ENCODE measurements around the gene IGSF21.

The IGSF21 gene

DNA sequence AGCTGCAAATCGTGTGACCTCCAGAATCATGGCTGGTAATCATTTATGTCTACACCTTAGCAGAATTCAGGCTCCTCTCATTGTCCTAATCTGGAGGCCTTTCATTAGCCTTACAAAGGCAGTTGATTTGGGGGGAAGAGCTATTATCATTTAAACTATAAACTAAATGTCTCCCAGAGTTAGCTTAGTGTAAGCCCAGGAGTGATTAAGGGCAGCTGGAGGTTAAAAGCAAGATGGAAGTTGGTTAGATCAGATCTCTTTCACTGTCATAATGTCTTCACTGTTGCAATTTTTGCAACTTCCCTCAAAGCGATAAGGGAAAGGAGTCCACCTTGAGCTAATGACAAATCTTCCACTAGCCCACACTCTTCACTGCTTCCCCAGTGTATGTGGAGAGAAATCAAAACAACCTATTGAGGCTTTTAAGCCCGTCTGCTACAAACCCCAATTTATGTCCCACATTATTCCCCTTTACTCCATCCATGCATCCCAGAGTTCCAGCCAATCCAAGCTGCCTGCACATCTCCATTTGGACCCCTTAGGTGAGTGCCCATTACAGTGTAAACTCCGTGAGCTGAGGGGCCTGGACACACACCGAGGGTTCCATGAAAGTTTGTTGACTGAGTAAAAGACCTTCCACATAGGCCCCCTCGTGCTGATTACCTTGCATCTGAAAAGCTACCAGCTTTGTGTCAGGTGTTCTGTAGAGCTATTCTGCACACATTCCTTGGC is 311.7 kb downstream of the IGSF21 start:
- ChIA-PET POLR2A (ENCODE audit: low non-redundant PET) (no interaction called here), CTCF (no interaction called here)
- no peak overlapping the region for H3K27ac ChIP-seq
- no peak for DNase-seq (ENCODE audit: low spot score)
- TF ChIP-seq, protein P1, sequence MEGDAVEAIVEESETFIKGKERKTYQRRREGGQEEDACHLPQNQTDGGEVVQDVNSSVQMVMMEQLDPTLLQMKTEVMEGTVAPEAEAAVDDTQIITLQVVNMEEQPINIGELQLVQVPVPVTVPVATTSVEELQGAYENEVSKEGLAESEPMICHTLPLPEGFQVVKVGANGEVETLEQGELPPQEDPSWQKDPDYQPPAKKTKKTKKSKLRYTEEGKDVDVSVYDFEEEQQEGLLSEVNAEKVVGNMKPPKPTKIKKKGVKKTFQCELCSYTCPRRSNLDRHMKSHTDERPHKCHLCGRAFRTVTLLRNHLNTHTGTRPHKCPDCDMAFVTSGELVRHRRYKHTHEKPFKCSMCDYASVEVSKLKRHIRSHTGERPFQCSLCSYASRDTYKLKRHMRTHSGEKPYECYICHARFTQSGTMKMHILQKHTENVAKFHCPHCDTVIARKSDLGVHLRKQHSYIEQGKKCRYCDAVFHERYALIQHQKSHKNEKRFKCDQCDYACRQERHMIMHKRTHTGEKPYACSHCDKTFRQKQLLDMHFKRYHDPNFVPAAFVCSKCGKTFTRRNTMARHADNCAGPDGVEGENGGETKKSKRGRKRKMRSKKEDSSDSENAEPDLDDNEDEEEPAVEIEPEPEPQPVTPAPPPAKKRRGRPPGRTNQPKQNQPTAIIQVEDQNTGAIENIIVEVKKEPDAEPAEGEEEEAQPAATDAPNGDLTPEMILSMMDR (conservative IDR thresholded peaks at IDR 0.05; ENCODE audit: low read depth) = no peak

DNA sequence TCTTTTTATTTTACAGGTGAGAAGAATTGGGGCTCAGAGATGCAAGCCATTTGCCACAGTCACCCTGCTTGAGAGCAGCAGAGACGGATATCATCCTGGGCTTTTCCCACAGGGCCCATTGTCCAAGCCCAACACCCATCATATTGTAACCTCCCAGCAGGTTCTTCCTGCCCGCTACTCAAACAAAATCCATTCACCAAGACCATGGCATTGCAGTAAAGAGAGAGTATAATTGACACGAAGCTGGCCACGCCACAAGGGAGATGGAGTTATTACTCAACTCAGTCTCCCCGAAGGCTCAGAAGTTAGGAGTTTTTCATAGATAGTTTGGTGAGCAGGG is 312.2 kb downstream of the IGSF21 start:
- CTCF ChIA-PET = no interaction called here

DNA sequence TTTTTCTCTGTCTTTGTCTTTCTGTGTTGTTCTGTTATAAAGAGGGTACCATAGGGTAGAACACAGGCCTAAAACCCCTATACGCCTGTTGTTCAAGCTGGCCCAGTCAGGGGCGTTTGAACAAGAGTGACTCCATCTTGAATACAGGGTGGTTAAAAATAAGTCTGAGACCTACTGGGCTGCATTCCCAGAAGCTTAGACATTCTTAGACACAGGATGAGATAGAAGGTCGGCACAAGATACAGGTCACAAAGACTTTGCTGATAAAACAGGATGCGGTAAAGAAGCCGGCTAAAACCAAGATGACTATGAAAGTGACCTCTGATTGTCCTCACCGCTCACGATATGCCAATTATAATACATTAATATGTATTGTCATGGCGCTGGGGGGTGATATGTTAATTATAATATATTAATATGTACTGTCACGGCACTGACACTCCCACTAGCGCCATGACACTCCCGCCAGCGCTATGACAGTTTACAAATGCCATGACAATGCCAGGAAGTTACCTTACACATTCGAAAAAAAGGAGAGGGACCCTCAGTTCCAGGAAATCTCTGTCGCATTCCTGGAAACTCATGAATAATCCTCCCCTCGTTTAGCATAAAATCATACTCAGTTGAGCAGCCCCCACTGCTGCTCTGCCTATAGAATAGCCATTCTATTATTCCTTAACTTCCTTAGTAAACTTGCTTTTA is 314.6 kb downstream of the IGSF21 start:
- no peak for DNase-seq (ENCODE audit: low spot score)
- ChIA-PET POLR2A (ENCODE audit: low non-redundant PET) (no interaction called here), CTCF (no interaction called here)
- no peak overlapping the region for H3K27ac ChIP-seq
- TF ChIP-seq, protein P1 (conservative IDR thresholded peaks at IDR 0.05; ENCODE audit: low read depth) = no peak

More for the DNA sequence above, 312.2 kb downstream of the IGSF21 start:
- H3K27ac ChIP-seq = no peak overlapping the region
- POLR2A ChIA-PET (ENCODE audit: low non-redundant PET) = no interaction called here
- TF ChIP-seq, protein P1 (conservative IDR thresholded peaks at IDR 0.05; ENCODE audit: low read depth) = no peak
- DNase-seq (ENCODE audit: low spot score) = no peak

DNA sequence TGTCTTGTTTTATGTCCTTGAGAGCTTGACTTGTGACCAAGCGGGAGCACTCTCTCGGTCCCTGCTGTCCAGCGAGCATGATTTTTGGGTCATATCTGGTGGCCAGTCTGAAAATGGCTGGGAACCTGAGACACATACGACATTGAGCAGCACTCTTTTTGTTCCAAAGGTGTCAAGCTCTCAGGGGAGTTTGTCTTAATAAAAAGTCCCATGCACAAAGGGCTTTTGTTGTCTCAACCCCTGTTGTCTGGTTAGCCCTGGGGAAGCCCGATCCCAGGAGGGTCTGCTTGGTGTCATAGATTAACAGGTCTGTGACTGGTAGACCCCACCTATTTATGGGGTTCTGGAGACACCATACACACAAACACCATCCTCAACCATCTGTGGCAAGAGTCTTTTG is 315.4 kb downstream of the IGSF21 start:
- ChIA-PET POLR2A (ENCODE audit: low non-redundant PET) (no interaction called here), CTCF (no interaction called here)
- TF ChIP-seq, protein P1 (conservative IDR thresholded peaks at IDR 0.05; ENCODE audit: low read depth) = no peak
- no peak for DNase-seq (ENCODE audit: low spot score)
- H3K27ac ChIP-seq = no peak overlapping the region

DNA sequence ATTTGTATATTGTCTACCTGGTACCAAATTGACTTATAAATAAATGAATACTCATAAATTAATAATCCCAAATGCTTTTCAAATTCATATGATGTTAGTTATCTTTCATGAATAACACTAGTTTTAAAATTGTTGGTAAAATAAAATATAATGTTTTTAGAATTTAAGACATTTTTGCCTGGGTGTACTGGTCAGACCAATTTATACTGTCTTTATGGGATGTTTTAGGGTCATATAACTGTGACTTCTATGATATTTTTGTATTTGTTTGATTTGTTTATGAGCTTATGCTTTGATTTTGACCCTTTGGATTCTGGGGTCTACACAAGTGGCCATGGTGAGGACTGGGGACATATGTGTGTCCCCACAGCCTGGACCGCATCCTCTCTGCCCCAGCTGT is 319.0 kb downstream of the IGSF21 start:
- ChIA-PET CTCF (interaction anchor here (1.1 kb wide), 1 partner anchor 8 kb away, joined by 5 read pairs; no protein-coding TSS in a partner anchor), POLR2A (ENCODE audit: low non-redundant PET) (no interaction called here)
- no peak overlapping the region for H3K27ac ChIP-seq
- no peak for DNase-seq (ENCODE audit: low spot score)
- TF ChIP-seq, protein P1 (conservative IDR thresholded peaks at IDR 0.05; ENCODE audit: low read depth) = no peak
